Effector CD4-positive, alpha-beta T cell (primary cell): ENCODE measurements around the gene ATP10A.

Experiments used
- DNase-seq: peaks from one replicate; pipeline ENCODE4 v3.0.0-alpha.2; 2020

ATP10A gene

DNA sequence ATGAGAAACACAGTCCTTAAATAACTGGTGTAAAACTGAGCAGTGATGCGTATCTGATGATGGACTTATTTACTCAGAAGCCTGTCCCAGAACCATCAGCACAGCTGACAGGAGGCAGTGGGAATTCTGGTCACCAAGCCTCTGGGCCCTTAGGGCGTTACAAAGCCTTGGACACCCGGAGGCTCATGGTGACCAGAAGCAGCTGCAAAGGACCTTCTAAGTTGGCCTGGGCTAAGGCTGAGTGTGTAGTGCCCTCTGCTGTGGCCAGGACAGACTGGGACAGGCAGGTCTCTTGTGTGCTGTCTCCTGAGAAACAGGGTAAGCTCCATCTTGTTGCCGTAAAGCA lies 168.9 kb downstream of the ATP10A start:
- DNase-seq: no peak

DNA sequence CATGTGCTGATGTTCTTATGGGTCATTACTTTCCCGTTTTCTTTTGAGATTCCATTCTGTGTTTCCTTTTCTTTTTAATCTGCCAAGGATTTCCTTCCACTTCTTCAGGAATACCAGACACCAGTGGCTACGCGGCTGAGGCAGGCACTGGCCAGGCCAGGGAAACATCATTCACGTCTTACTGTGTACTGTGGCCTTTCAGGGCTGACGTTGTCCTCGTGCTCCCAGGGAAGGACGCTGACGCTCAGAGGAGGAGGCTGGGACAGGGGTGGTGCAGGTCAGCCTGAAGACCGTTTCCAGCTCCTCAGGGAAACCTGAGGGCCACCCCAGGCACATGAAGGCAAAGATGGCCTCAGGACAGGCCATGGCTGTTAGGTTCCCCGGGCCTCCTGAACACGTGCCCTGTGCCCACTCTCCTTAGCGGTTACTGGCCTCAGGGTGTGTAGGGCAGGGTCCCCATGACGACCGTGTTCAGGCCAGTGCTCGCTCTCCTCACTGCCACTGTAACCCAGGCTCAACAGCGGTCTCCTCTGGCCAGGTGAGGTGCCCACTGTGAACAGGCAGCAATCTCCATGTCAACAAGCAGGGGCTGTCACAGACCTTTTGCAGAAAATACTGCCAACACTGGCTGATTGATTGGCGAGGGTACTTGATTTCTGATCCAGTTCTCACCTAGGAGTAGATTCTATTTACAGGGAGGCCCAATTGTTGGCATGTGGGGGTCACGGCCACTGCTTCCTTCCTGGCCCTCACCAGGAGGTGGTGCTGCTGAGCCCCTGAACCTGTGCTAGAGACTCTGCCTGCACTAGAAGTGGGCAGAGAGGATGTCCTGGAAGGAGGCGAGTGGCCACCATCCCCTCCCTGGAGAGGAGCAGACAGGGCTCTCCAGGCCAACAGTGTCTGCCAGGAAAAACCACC lies 169.5 kb downstream of the ATP10A start:
- no peak for DNase-seq

DNA sequence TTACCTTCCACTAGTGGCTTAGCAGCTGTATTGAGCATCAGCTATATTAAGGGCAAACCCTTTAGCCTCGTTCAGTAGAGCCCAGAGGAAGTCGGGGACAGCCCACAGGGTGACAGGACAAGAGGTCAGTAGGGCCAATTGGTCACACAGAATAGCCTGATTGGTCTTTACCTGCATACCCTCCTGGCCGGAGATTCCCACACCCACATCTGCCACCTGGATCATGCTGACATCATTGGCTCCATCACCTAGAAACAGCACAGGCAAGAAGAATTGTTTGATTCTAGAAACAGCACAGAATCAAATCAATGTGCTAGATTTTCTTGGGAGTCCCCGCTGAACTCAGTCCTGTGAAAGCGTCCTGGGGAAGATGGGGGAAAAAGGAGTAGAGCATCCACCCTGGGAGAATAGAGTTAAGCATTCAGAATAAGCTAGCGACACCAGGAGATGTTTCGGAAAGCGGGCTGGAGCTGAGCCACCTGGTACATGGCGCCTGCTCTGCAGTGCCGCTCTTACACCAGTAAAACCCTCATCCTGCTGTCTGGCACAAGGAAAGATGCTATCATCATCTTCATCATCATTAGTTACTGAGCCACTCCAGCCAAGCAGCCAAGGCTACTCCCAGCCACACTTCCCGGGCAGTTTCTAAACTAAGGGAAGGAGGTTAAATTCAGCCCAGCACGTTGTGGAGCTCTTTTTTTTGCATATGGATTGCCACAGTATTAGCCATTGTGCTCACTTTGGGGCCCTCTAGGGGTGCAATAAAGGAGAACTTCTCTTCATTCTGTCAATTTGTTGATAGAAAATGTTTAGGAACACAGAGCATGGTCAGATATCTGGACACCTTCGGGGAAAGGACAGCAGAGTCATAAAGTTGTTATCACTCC lies 171.3 kb downstream of the ATP10A start:
- DNase-seq: no peak

DNA sequence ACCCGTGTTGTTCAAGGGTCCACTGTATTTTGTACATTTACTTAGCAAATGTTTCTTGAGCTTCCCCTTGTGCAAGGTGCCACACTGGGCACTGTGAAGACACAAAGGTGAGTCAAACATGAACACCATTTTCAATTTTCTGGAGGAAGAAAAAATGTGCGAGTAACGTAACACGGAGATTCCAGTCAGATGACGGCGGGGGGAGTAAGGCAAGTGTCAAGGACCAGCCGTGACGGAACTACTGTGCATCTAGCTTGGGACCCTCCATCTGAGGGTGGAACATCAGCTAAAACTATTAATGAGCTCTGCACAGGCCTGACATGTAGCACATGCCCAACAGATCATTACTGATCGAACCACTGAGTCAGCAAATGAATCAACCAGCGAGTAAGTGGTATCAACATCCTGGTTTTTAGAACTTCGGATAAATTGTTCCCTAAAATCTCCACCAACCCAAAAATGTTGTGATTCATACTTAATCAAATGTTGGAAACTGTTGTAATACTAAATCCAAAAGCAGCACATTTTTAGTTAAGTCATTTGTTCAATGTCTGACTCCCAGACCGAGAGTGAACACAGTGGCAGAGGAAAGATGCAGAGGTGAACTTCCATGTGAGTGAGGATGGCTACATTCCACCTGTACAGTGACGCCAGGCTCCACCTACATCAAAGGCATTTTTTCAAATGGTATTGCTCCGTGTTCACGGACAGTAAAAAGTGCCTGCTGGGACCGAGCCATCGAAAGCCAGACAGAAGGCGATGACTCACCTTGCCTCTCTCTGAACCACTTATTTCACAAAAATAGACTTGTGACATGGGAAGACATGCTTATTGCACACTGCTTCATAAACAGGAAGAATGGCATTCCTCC lies 172.2 kb downstream of the ATP10A start:
- DNase-seq: no peak

DNA sequence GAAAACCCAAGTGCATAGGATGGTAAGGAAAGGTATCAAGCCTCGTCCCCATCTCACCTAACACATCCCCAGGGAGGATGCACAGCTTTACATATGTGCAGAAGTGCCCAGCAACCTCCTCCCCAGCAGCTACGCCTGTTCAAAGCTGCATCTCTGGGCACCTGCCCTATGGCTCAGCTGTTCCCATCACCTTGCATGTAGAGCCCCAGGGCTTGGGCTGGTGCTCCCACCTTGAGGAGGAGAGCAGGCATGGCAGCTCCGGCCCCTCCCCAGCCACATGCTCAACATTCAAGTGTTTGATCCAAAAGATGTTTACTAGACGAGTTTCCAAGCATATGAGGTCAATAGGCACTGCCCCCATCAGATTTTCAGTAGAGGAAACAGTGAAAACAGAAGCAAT lies 173.5 kb downstream of the ATP10A start:
- no peak for DNase-seq

DNA sequence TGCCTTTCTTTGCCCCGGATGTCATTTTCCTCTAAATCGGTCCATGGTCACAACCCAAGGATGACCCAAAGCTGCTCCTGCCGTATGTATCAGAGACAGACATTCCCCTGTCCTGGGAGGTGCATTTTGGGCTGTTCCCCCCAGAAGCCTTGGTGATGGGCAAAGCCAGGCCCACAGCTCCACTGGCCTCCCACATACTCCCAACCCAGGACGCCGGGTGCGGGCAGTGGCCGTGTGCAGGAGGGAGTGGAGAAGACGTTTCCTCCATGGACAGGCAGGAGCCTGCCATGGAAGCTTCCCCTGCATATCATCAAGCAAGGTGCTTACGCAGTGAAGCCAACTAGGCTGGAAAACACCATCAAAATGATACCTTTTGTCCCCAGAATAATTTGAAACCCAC lies 175.0 kb downstream of the ATP10A start:
- no peak for DNase-seq

DNA sequence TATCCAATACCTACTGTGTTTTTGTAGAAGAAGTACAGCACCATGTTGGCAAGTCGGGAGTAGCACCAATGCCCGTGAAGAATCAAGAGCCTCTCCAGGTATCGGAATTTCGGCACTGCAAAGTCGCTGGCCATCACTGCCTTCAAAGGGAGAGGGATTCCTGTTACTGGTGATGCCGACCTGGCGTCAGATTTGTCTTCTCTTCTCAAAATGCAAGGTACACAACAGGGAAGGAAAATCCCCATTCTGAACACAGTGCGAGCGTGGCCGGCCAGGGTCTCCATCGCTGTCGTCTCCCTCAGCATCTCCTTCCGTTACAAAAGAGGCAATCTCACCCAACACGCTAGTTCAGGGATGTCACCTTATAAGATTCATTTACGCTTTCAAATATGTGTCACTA lies 175.4 kb downstream of the ATP10A start:
- DNase-seq: no peak

DNA sequence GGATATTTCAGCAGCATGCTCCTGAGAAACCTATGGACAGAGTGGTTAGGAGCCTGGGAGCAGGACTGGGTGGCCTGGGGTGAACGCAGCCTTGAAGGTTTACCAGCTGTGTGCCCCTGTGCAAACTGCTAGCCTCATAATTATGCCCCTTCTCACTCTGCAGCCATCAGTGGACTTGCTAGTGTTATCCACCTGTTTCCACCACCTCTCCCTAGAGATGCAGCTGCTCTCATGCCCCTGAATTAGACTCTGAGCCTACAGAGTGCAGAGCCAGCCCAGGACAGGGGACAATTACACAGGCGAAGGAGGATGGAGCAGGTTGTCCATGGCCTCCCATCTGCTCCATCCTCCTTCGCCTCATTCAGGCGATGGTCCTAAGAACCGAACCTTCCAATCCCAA lies 175.9 kb downstream of the ATP10A start:
- no peak for DNase-seq

DNA sequence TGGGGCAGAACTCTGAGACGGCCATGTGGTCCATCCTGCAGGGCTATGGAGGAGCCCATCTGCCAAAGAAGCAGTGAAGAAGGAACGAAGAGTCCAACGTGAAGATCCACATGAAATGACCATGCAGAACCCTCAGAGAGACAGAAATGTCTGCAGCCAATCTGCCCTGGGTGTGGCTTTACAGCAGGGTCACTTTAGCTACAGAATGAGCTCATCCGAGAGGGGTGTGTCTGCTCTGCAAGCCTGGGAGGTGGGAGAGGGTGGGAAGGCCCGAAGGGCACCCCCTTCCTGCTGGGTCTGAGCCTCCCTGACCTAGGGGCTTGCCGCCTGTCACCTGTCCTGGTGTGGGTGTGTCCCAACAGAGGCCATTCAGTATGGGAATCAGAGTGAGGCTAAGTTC lies 176.3 kb downstream of the ATP10A start:
- no peak for DNase-seq

DNA sequence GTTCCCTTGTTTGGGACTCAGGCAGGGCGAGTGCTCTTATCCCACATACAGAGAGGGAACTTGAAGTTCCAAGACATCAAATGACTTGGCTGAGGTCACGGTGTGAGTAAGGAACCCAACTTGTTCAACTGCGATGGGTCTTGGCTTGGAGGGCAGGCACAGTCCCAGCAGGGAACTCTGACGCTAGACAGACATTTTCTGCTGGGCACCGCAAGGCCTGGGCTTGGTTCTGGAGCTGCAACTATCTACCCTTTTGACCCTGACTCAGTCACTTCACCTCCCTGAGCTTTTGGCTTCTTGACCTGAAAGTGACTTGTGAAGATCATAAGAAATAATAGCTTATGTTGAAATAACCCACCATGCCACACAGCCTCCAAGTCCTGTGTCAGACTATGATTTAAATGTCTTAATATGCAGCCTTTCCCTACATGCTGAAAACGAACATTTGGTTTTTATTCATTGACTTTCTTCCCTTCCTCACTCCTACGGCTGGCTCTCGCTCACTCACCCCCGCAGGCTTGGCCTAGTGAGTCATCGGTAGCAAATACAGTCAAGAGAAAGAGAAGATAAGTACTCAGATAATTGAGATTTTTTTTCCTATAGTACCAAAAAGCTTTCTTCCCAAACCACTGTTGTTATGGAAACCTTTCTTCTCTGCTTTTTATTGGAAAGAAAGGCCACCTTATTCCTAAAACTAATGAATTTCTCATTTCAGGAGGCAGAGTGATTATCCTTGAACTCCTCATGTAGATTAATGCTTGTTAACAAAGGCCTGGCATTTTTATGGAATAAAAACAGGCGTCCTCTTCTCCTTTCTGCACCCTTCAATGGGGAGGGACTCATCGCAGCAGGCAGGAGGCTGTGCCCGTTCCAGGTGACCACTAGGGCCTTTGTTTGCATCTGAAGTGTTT lies 178.4 kb downstream of the ATP10A start:
- DNase-seq: no peak

DNA sequence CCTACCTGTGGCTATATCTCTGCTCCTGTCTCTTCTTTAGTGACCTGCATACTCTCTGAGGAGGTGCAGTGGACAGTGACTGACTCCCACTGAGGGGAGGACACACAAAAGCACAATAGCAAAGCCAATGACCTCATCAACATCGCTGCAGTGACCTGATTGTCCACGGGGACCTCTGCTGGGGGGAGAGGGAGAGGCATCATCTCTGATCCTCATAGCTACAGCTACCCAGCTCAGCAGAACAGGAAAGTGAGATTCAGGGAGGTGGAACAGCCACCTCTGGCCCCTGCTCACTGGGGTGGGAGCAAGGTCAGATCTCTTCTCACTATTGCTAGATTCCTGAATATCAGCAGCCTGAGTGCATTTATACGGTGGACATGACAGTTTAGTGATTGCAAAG lies 179.2 kb downstream of the ATP10A start:
- no peak for DNase-seq

DNA sequence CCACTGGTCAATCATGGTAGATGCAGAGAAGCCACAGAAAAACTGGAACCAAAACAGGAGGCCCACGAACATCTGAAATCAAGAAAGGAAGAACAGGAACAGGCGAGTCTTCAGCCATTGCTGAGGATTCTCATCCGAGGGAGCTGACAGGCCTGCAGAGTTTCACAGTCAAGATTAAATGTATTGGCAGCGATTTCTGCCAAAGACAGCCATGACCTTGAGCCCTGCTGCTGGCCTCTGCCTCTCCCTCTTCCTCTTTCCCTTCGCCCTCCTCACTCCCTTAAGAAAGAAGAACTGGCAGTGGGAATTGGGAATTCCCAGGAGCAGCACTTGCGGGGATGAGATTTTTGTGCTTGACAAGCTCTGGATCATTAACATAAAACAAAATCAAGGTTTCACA lies 179.7 kb downstream of the ATP10A start:
- no peak for DNase-seq

DNA sequence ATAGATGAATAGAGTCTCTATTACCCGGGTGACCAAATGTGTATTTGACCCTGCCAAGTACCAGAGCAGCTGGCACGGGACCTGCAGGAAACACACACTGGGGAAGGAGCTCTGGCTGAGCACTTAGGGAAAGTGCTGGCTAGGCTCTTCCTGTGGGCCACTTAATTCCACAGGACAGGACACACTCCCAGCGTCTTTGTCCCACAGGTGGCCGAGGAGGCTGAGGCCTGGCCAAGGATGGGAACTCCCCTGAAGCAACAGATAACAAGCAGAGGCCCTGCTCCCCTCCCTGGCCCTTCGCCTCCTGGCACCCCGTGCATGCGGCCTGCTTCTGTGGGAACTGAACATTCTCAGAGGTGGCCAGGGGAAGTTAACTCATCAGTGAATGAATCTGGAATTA lies 180.8 kb downstream of the ATP10A start:
- DNase-seq: no peak

DNA sequence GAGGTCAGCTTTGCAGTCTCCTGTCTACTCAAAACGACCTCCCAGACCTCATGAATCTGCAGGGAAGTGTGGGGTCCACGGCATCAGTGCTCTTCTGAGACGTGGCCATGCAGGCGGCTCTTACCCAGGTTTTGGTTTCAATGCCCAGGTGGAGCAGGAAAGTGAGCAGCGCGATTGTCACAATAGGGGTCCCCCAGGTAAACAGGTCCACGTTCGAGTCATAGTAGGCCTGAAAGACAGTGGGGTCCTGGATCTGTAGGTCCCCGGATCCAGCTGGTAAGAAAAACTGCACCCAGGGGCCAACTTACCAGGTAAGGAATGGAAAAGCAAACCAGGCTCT lies 182.5 kb downstream of the ATP10A start:
- no peak for DNase-seq

DNA sequence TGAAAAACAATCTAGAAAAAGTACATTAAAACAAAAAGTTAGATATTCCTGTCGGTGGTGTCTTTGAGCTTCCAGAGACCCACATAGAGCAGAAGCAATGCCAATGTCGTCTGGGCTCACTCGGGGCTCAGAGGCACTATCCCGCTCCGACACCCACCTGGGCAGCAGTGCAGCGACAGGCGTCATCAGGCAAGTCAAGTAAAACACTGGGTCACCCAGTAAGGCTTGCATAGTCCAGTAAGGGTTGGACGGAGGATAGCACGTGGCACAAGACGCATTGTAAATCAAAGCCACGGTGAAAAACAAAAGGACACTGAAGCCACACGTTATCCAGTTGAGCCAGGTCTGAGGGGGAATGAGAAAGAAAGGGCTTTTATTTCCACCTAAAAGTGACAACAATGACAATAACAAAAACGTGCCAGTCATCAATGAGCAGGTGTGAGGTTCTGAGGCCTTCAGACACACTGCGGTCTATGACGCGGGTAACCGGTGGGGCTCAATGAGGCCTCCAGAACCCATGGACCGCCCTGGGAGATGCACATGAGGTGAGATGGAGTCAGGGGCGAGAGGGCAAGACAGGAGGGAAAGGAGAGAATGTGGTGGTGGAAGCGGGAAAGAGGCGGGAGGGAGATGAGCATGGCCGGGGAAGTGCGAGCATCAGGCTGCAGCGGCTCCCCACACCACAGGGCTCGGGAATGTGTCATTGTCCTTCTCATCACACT lies 183.0 kb downstream of the ATP10A start:
- DNase-seq: no peak

DNA sequence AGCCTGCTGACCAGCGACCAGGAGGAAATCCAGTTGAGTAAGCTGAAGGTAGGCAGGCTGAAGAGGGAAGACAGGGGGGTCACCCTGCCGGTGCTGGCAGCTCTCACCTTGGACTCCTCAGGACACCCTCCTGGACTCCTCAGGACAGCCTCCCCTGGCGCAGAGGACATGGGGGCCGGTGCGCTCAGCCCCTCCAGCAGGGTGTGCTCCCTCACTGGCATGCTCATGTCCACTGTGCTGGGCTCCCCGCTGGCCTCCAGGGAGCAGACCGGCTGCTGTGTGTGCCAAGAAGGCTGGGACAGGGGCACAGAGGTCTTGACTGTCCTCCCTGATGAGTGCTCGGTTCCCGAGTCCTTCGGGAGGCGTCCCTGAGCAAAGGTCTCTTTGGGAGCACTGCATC lies 183.6 kb downstream of the ATP10A start:
- DNase-seq: no peak

DNA sequence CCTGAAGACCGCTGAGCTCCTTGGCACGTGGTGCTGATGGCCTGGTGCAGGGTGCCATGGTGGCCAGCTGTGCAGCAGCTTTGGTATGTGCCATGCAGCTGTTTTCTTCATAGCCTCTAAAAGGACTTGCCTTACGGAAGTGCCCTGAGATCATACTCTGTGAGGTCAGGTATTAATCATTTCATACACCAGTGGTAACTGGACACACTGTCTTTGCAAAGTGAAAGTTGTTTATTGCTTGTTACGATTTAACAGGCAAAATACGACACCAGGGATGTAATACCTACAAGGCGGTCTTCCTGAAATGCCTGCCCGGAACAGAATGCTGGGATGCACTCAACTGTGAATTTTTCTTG lies 184.6 kb downstream of the ATP10A start:
- DNase-seq: no peak

DNA sequence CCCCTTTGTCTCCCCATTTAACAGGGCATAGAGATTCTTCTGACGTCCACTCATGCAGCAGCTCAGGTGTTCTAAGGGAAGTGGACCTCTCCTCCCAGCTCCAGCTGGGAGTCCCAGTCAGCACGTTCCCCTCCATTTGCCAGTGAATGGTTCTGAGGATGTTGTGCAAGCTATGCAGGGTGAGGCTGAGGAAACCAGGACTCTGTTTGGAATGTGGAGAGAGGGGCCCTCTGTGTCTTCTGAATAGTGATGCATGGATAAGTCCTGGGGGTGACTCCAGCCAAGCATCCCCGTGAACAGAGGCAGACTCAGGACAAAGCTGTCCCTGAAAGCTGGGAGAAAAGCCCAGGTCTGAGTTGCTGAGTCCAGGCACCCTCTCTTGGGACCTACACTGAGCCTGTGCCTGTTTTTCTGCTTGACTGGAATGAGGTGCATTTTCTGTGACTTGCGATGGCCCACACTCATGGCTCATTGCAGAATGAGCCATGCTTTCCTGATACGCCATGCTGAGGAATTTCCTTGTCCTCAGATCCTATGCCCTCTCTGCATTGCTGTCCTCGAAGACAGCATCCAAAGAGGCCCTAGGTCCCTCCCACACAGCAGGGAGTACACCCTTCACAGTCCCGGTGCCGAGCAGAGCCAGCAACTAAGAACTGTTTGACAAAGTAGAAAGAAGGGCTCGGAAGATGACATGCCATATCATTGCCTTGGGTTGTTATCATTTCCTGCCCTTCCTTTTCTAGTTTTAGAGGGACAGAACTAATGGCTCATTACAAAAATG lies 185.2 kb downstream of the ATP10A start:
- DNase-seq: no peak

DNA sequence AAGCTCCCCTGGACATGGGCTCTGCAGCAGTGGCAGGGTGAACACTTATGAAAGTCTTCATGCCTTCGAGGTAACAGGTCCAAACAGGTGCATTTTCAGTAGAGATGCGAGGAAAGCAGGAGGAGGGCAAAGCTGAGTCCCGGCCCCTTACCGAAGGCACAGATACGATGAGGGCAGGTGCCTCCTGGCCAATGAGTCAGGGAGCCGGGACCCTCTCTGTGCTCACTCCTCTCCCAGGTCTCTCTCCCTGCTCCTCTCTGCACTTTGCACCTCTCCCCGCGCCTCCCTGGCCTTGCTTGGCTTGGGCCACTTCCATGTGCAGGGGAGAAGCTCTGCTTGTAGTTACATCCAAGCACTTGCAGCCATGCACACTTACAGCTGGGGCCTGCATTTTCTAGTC lies 187.1 kb downstream of the ATP10A start:
- no peak for DNase-seq

DNA sequence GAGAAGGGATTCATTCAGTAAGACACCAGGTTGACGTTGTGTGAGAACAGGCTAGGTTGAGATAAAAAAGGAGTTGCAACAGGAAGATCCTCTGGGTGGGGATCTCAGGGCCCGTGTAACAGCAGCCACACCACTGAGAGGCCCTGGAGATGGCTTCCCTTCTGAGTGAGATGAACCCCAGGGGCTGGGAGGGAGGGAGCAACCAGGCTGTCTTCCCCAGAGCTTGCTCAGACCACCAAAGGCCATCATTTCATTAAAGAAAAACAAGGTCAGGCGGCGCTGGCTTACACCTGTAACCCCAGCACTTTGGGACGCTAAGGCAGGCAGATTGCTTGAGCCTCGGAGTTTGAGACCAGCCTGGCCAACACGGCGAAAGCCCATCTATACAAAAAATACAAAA lies 187.7 kb downstream of the ATP10A start:
- no peak for DNase-seq

DNA sequence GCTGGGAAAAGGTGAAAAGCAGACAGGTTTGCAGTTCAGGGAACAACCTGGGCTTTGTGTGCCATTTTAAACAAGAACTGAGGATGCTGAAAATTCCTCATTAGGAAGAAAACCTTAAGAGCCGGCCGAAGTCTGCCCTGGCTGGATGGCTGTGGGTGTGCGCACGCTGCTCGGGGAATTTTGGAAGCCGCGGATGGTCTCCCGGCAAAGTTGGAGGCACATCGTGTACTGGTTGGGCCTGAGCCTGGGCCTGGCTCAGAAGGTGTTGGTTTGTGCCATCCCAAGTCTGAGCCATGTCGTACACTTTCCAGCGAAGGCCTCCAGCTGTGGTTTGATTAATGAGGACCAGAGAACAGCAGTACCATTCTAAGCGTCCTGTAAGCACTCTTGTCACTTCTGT lies 188.2 kb downstream of the ATP10A start:
- no peak for DNase-seq
